Germinal center (tissue), 1 donor: Measurements from ENCODE around the gene CD200R1L.
"Not testable (repeated sequence)": the region's sequence is repeated elsewhere in the genome, so short reads cannot be mapped to it uniquely, and the experiment has no call there.

Experiments used
- DNase-seq: peaks from one replicate; pipeline ENCODE4 v3.0.0; 2012; ENCODE audit warnings: mixed read lengths, low spot score

Gene CD200R1L

GRCh38 chr3:112846764-112847163, at the start of gene CD200R1L:
TSS of gene CD200R1L (minus strand) at chr3:112846864. CDS start at chr3:112829367, 17,497 bp downstream.
- DNase-seq, result no peak

GRCh38 chr3:112894258-112894657, 47.6 kb upstream of the CD200R1L start:
- no peak for DNase-seq

GRCh38 chr3:112889357-112889756, 42.7 kb upstream of the CD200R1L start:
- DNase-seq, result no peak

GRCh38 chr3:112888381-112889085, 41.9 kb upstream of the CD200R1L start:
- DNase-seq, result peak; percentile 14

GRCh38 chr3:112884678-112885290, 38.1 kb upstream of the CD200R1L start:
- no peak for DNase-seq

- DNase-seq, result no peak
These were observed 35.2 kb upstream of the CD200R1L start for GRCh38 chr3:112881891-112882290.

GRCh38 chr3:112875561-112875960, 28.9 kb upstream of the CD200R1L start:
- DNase-seq, result no peak

- no peak for DNase-seq
These were observed 28.1 kb upstream of the CD200R1L start for GRCh38 chr3:112874725-112875124.

- DNase-seq, result no peak
These were observed 27.0 kb upstream of the CD200R1L start for GRCh38 chr3:112873632-112874031.

GRCh38 chr3:112871735-112872134, 25.1 kb upstream of the CD200R1L start:
- no peak for DNase-seq

- no peak for DNase-seq
These were observed 19.1 kb upstream of the CD200R1L start for GRCh38 chr3:112865757-112866156.

- no peak for DNase-seq
These were observed 14.2 kb upstream of the CD200R1L start for GRCh38 chr3:112860898-112861297.

GRCh38 chr3:112858410-112859069, 11.9 kb upstream of the CD200R1L start:
- DNase-seq, result no peak

- DNase-seq, result no peak
These were observed 10.9 kb upstream of the CD200R1L start for GRCh38 chr3:112857526-112857925.

- DNase-seq, result no peak
These were observed 9.9 kb upstream of the CD200R1L start for GRCh38 chr3:112856537-112856936.

GRCh38 chr3:112855883-112856282, 9.2 kb upstream of the CD200R1L start:
- DNase-seq, result no peak

- not testable (repeated sequence) for DNase-seq
These were observed 8.4 kb upstream of the CD200R1L start for GRCh38 chr3:112855074-112855473.

GRCh38 chr3:112848196-112848595, 1.5 kb upstream of the CD200R1L start:
- DNase-seq, result no peak

GRCh38 chr3:112847692-112848091, 1.0 kb upstream of the CD200R1L start:
- DNase-seq, result no peak

GRCh38 chr3:112845772-112846171, 892 bp downstream of the CD200R1L start:
- no peak for DNase-seq

GRCh38 chr3:112829046-112829445, 17.6 kb downstream of the CD200R1L start:
- DNase-seq, result no peak

- no peak for DNase-seq
These were observed 24.3 kb downstream of the CD200R1L start for GRCh38 chr3:112822064-112823055.
